Glutamatergic neuron (in vitro differentiated cells): ENCODE results near the gene SLC1A4. TPM values are rescaled to one million over a fixed set of nuclear protein-coding genes. Genes with fewer than 3 reads are reported as not detected.
A peak's percentile ranks its signal among the peaks of the same experiment; 100 is the strongest.

Experiments
- DNase-seq: peaks from one replicate; pipeline ENCODE4 v3.0.0; 2022
- H3K27ac Mint-ChIP-seq: one replicate; pipeline ENCODE4 v1.8.0; 2020; ENCODE audit warnings: mild to moderate bottlenecking, mixed read lengths, inconsistent platforms; ENCODE audit not compliant: unreplicated experiment
- H3K27me3 Mint-ChIP-seq: one replicate; pipeline ENCODE4 v1.8.0; 2020; ENCODE audit warnings: mild to moderate bottlenecking, moderate library complexity, mixed read lengths, inconsistent platforms; ENCODE audit not compliant: unreplicated experiment
- H3K36me3 Mint-ChIP-seq: one replicate; pipeline ENCODE4 v1.8.0; 2020; ENCODE audit warnings: mild to moderate bottlenecking, mixed read lengths, inconsistent platforms; ENCODE audit not compliant: unreplicated experiment
- H3K4me1 Mint-ChIP-seq: one replicate; pipeline ENCODE4 v1.8.0; 2020; ENCODE audit warnings: mild to moderate bottlenecking, low read depth, mixed read lengths, inconsistent platforms; ENCODE audit not compliant: unreplicated experiment
- H3K4me3 Mint-ChIP-seq: one replicate; pipeline ENCODE4 v1.8.0; 2020; ENCODE audit warnings: mild to moderate bottlenecking, mixed read lengths, inconsistent platforms; ENCODE audit not compliant: unreplicated experiment
- H3K9me3 Mint-ChIP-seq: one replicate; pipeline ENCODE4 v1.8.0; 2020; ENCODE audit warnings: mild to moderate bottlenecking, moderate library complexity, mixed read lengths, inconsistent platforms; ENCODE audit not compliant: unreplicated experiment
- total RNA-seq: library from RNA; stranded (reverse); fragmentation: NEBNext Ultra II Directional; extraction: Animal tissue kit (Norgen Biotek cat#: 25700); gene quantifications from one replicate; pipeline ENCODE4 v1.2.1, GENCODE V29; 2021; ENCODE audit not compliant: unreplicated experiment
- TF ChIP-seq, protein P1 (sequence below): fragments of 200-600 bp; sonication (generic); IDR thresholded peaks from one replicate; pipeline ENCODE4 v1.5.0; 2021; ENCODE audit not compliant: partially characterized antibody, unreplicated experiment

Gene SLC1A4
- total RNA-seq, 1 donor from 2014 or later = 27.9 TPM

GRCh38 chr2:65059071-65059470 lies 69.9 kb downstream of the SLC1A4 start:
- Mint-ChIP-seq H3K36me3 (no peaks in the 10 kb centered on the region), H3K4me3 (peak overlapping the region; percentile 82), H3K27me3 (peaks cover 8% of the 10 kb centered on the region), H3K27ac (peak overlapping the region; percentile 38), H3K9me3 (peaks cover 9% of the 10 kb centered on the region), H3K4me1 (peaks cover 45% of the 10 kb centered on the region)
- TF ChIP-seq, protein P1, sequence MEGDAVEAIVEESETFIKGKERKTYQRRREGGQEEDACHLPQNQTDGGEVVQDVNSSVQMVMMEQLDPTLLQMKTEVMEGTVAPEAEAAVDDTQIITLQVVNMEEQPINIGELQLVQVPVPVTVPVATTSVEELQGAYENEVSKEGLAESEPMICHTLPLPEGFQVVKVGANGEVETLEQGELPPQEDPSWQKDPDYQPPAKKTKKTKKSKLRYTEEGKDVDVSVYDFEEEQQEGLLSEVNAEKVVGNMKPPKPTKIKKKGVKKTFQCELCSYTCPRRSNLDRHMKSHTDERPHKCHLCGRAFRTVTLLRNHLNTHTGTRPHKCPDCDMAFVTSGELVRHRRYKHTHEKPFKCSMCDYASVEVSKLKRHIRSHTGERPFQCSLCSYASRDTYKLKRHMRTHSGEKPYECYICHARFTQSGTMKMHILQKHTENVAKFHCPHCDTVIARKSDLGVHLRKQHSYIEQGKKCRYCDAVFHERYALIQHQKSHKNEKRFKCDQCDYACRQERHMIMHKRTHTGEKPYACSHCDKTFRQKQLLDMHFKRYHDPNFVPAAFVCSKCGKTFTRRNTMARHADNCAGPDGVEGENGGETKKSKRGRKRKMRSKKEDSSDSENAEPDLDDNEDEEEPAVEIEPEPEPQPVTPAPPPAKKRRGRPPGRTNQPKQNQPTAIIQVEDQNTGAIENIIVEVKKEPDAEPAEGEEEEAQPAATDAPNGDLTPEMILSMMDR = no peak
- DNase-seq = no peak

DNA sequence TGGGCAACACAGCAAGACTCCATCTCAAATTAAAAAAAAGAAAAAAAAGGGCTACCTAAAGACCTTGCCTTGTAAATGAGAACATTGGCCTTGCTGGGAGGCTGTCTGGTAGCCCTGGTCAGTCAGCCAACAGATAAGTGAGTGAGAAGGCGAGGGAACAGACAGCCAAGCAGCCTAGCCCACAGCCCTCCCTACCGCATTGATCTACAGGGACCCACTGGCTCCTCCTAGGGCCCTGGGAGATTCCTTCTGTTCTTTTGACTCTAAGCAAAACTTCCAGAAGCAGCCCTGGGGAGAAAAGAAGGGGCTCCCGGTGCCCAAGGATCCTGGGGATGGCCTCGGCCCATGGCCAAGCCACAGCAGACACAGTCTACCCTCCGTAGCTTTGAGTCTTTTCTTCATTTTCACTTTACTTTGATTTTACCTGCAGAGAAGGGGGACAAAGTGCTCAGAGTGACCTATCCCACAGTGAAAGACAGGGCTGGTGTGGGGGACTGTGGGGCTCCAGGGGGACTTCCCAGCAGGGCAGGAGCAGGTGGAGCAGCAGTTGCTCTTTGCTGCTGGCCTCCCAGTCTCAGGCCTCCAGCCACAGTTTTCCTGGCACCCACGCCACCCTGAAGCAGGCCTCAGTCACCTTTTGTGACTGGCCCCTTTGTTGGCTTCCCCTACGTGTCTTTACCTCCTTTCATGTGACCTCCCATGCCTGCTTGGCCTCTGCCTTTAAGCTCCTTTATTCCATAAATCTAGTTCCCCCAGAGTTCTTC lies 72.1 kb downstream of the SLC1A4 start:
- Mint-ChIP-seq H3K4me1 (peaks cover 48% of the 10 kb centered on the region), H3K4me3 (no peak overlapping the region), H3K27ac (peak overlapping the region; percentile 39), H3K27me3 (peaks cover 11% of the 10 kb centered on the region), H3K36me3 (no peaks in the 10 kb centered on the region), H3K9me3 (peaks cover 14% of the 10 kb centered on the region)
- DNase-seq = no peak
- TF ChIP-seq, protein P1 = no peak

DNA sequence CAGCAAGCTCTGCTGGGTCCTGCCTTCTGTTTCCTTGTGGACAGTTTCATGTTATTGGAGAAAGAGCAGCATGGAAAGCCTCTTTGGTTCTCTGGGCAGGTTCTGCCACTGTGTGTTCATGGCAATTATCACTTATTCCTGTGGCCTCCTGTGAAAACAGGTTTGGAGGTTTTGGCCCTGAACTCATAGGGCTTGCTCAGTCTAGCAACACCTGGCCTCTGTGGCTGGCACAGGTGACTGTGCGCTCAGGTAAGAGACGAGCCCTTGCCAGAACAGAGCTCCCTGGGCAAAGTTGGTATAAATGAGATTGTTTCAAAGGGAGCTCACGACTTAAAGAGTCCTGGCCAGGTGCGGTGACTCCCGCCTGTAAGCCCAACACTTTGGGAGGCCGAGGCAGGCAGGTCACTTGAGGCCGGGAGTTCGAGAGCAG lies 72.7 kb downstream of the SLC1A4 start:
- Mint-ChIP-seq H3K36me3 (no peaks in the 10 kb centered on the region), H3K27me3 (peaks cover 11% of the 10 kb centered on the region), H3K4me1 (peaks cover 48% of the 10 kb centered on the region), H3K9me3 (peaks cover 14% of the 10 kb centered on the region), H3K27ac (peak overlapping the region; percentile 39), H3K4me3 (no peak overlapping the region)
- no peak for DNase-seq
- TF ChIP-seq, protein P1 = no peak

- no peak for DNase-seq
- peak overlapping the region; percentile 94 for H3K27ac Mint-ChIP-seq
These were observed 73.9 kb downstream of the SLC1A4 start for GRCh38 chr2:65062843-65063825.

More at GRCh38 chr2:65062843-65063825, 73.9 kb downstream of the SLC1A4 start:
- Mint-ChIP-seq H3K36me3 (no peaks in the 10 kb centered on the region), H3K27me3 (peaks cover 8% of the 10 kb centered on the region), H3K9me3 (peaks cover 11% of the 10 kb centered on the region), H3K4me1 (peaks cover 52% of the 10 kb centered on the region), H3K4me3 (peak overlapping the region; percentile 76)
- TF ChIP-seq, protein P1 = no peak
